Liver (tissue), 9 donors: ENCODE data around the gene DSE. TPM values are rescaled to one million over a fixed set of nuclear protein-coding genes. Genes with fewer than 3 reads are reported as not detected.

ENCODE experiments used
- DNase-seq: peaks from one replicate; pipeline ENCODE4 v3.0.0-alpha.2; 2017; ENCODE audit warnings: low spot score
- H3K27ac ChIP-seq, 2 donors: one replicate each; pipeline ENCODE4 v1.7.0; 2013; ENCODE audit warnings: inconsistent platforms in 2 of 2, low read length in 2 of 2, control low read depth in 1 of 2, low read depth in 1 of 2, mild to moderate bottlenecking in 1 of 2
- H3K27me3 ChIP-seq, 4 donors: one replicate each; pipeline versions ENCODE4 v1.6.1 to v1.7.0; 2013; ENCODE audit warnings: low read length in 3 of 4, inconsistent platforms in 1 of 4, mild to moderate bottlenecking in 1 of 4, moderate library complexity in 1 of 4; ENCODE audit not compliant: control insufficient read depth in 4 of 4, insufficient read depth in 4 of 4
- H3K36me3 ChIP-seq, 4 donors: one replicate each; pipeline versions ENCODE4 v1.6.1 to v1.7.0; 2013; ENCODE audit warnings: low read length in 3 of 4, mild to moderate bottlenecking in 3 of 4, low read depth in 1 of 4, moderate library complexity in 1 of 4; ENCODE audit not compliant: control insufficient read depth in 4 of 4, insufficient read depth in 3 of 4
- H3K4me1 ChIP-seq, 4 donors: one replicate each; pipeline versions ENCODE4 v1.6.1 to v1.7.0; 2013; ENCODE audit warnings: low read length in 3 of 4, mild to moderate bottlenecking in 3 of 4, moderate library complexity in 1 of 4; ENCODE audit not compliant: control insufficient read depth in 4 of 4, insufficient read depth in 4 of 4
- H3K4me3 ChIP-seq, 3 donors: one replicate each; pipeline versions ENCODE4 v1.6.1 to v1.7.0; 2013; ENCODE audit warnings: low read length in 3 of 3, control low read depth in 1 of 3, low read depth in 1 of 3, mild to moderate bottlenecking in 1 of 3
- H3K9ac ChIP-seq, 2 donors: one replicate each; pipeline ENCODE4 v1.7.0; 2013; ENCODE audit warnings: low read length in 2 of 2, mild to moderate bottlenecking in 2 of 2, moderate library complexity in 2 of 2, control low read depth in 1 of 2, low read depth in 1 of 2
- H3K9me3 ChIP-seq, 4 donors: one replicate each; pipeline versions ENCODE4 v1.6.1 to v1.7.0; 2013; ENCODE audit warnings: low read length in 3 of 4; ENCODE audit not compliant: control insufficient read depth in 4 of 4
- EGR1 ChIP-seq, 2 donors: IDR thresholded peaks; 2 replicates each; pipeline ENCODE4 v1.6.1; 2016 to 2018; ENCODE audit warnings: antibody characterized with exemption in 2 of 2, low read depth in 2 of 2
- FOXA1 ChIP-seq: IDR thresholded peaks from 2 replicates; pipeline ENCODE4 v1.6.1; 2016; ENCODE audit warnings: antibody characterized with exemption
- FOXA2 ChIP-seq: IDR thresholded peaks from 2 replicates; pipeline ENCODE4 v1.6.1; 2016; ENCODE audit warnings: antibody characterized with exemption
- GABPA ChIP-seq, 2 donors: IDR thresholded peaks in 1 of 2; conservative IDR thresholded peaks in 1 of 2; 2 replicates each; pipeline ENCODE4 v1.6.1; 2016; ENCODE audit warnings: antibody characterized with exemption in 2 of 2, mild to moderate bottlenecking in 1 of 2, moderate library complexity in 1 of 2
- HNF4A ChIP-seq, 2 donors: conservative IDR thresholded peaks; 2 replicates each; pipeline ENCODE4 v1.6.1; 2016; ENCODE audit warnings: antibody characterized with exemption in 2 of 2, mild to moderate bottlenecking in 2 of 2
- HNF4G ChIP-seq: IDR thresholded peaks from 2 replicates; pipeline ENCODE4 v1.6.1; 2016; ENCODE audit warnings: antibody characterized with exemption
- JUND ChIP-seq, 2 donors: IDR thresholded peaks; 2 replicates each; pipeline ENCODE4 v1.6.1; 2016; ENCODE audit warnings: antibody characterized with exemption in 2 of 2
- MAX ChIP-seq: IDR thresholded peaks from 2 replicates; pipeline ENCODE4 v1.6.1; 2016; ENCODE audit warnings: antibody characterized with exemption
- NR2F2 ChIP-seq: IDR thresholded peaks from 2 replicates; pipeline ENCODE4 v1.6.1; 2016; ENCODE audit warnings: antibody characterized with exemption
- RAD21 ChIP-seq, 2 donors: IDR thresholded peaks; 2 replicates each; pipeline ENCODE4 v1.6.1; 2016; ENCODE audit warnings: antibody characterized with exemption in 2 of 2, mild to moderate bottlenecking in 2 of 2
- REST ChIP-seq: IDR thresholded peaks from 2 replicates; pipeline ENCODE4 v1.6.1; 2016; ENCODE audit warnings: antibody characterized with exemption, mild to moderate bottlenecking
- RXRA ChIP-seq, 2 donors: IDR thresholded peaks; 2 replicates each; pipeline ENCODE4 v1.6.1; 2017 to 2018; ENCODE audit warnings: antibody characterized with exemption in 2 of 2, mild to moderate bottlenecking in 1 of 2
- SP1 ChIP-seq: IDR thresholded peaks from 2 replicates; pipeline ENCODE4 v1.6.1; 2018; ENCODE audit warnings: antibody characterized with exemption, mild to moderate bottlenecking
- TAF1 ChIP-seq: conservative IDR thresholded peaks from 2 replicates; pipeline ENCODE4 v1.6.1; 2016; ENCODE audit warnings: antibody characterized with exemption, mild to moderate bottlenecking
- YY1 ChIP-seq: IDR thresholded peaks from 2 replicates; pipeline ENCODE4 v1.6.1; 2016; ENCODE audit warnings: antibody characterized with exemption, mild to moderate bottlenecking
- ZBTB33 ChIP-seq: IDR thresholded peaks from 2 replicates; pipeline ENCODE4 v1.6.1; 2016; ENCODE audit warnings: antibody characterized with exemption
- WGBS: extraction: QIAGEN DNeasy Blood & Tissue Kit; methylation state at CpG from one replicate; pipeline ENCODE4 v1.1.7; 2013; 5-methylcytosine and 5-hydroxymethylcytosine counted together
- polyA plus RNA-seq, 2 donors: library from polyadenylated mRNA; stranded (reverse) in 1 of 2; unstranded in 1 of 2; fragments of 200-250 nt in 1 of 2; fragments of >200 nt in 1 of 2; fragmentation: Nextera tagmentation in 1 of 2; extraction: Ambion mirVana in 1 of 2; gene quantifications; one replicate each; pipeline versions ENCODE4 v1.2.1 to v1.2.3, GENCODE V29; 2013 to 2015
- total RNA-seq, 2 donors: library from RNA; depleted of rRNA; stranded (reverse); fragments of >200 nt; gene quantifications; one replicate each; pipeline ENCODE4 v1.2.3, GENCODE V29; 2014
- TF ChIP-seq, protein P1 (sequence below): fragments of 150-350 bp; IDR thresholded peaks from 2 replicates; pipeline ENCODE4 v1.5.1; 2017; ENCODE audit warnings: improper control_type of control experiment, low read depth, low read length; ENCODE audit not compliant: missing input control
- TF ChIP-seq, protein P2 (sequence below): IDR thresholded peaks from 2 replicates; pipeline ENCODE4 v1.6.1; 2016; ENCODE audit warnings: antibody characterized with exemption
- donor health status: healthy.
- donor health status: healthy.
- donor health status: healthy.
- donor health status: healthy.
- donor health status: healthy.

DSE gene
- total and polyA plus RNA-seq, 4 donors: 5.5 to 22.8 (median 9.6) TPM

GRCh38 chr6:116436586-116436985 is 65.8 kb downstream of the DSE start:
- DNase-seq: no peak
- peaks cover 0 to 2% (median 0%) of the 10 kb centered on the region in 4 donors for H3K36me3 ChIP-seq
- no peak overlapping the region for H3K4me3 ChIP-seq
- WGBS: 90% methylated on average over 7 of the region's 7 CpGs
- H3K9me3 ChIP-seq: no peaks in the 10 kb centered on the region
- TF ChIP-seq REST (no peak), FOXA2 (no peak), SP1 (no peak), HNF4A (conservative IDR thresholded peaks at IDR 0.05) (no peak), YY1 (no peak), NR2F2 (no peak), RAD21 (IDR thresholded peaks at IDR 0.05) (no peak), JUND (IDR thresholded peaks at IDR 0.05) (no peak), GABPA (IDR thresholded peaks at IDR 0.05 in 1 of 2, conservative IDR thresholded peaks at IDR 0.05 in 1 of 2) (no peak), RXRA (IDR thresholded peaks at IDR 0.05) (no peak), TAF1 (no peak), HNF4G (no peak), EGR1 (IDR thresholded peaks at IDR 0.05; ENCODE audit: low read depth in 2 of 2) (no peak), ZBTB33 (no peak), FOXA1 (no peak), MAX (no peak)
- TF ChIP-seq, protein P1, sequence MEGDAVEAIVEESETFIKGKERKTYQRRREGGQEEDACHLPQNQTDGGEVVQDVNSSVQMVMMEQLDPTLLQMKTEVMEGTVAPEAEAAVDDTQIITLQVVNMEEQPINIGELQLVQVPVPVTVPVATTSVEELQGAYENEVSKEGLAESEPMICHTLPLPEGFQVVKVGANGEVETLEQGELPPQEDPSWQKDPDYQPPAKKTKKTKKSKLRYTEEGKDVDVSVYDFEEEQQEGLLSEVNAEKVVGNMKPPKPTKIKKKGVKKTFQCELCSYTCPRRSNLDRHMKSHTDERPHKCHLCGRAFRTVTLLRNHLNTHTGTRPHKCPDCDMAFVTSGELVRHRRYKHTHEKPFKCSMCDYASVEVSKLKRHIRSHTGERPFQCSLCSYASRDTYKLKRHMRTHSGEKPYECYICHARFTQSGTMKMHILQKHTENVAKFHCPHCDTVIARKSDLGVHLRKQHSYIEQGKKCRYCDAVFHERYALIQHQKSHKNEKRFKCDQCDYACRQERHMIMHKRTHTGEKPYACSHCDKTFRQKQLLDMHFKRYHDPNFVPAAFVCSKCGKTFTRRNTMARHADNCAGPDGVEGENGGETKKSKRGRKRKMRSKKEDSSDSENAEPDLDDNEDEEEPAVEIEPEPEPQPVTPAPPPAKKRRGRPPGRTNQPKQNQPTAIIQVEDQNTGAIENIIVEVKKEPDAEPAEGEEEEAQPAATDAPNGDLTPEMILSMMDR: no peak
- TF ChIP-seq, protein P2, sequence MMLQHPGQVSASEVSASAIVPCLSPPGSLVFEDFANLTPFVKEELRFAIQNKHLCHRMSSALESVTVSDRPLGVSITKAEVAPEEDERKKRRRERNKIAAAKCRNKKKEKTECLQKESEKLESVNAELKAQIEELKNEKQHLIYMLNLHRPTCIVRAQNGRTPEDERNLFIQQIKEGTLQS: no peak
- H3K27me3 ChIP-seq: no peaks in the 10 kb centered on the region
- peaks cover 0 to 6% (median 3%) of the 10 kb centered on the region in 4 donors for H3K4me1 ChIP-seq
- H3K9ac ChIP-seq: no peak overlapping the region
- H3K27ac ChIP-seq: no peak overlapping the region
